MM.1S (cell line): ENCODE data around the gene BBIP1.

Experiments
- EZH2 ChIP-seq: fragments of 300-600 bp; sonication (generic); optimal IDR thresholded peaks from 2 replicates; pipeline ENCODE3; 2017; ENCODE audit warnings: low read depth, mild to moderate bottlenecking, antibody characterized with exemption, low read length, mixed read lengths
- EZH2phosphoT487 ChIP-seq: fragments of 300-600 bp; sonication (generic); IDR thresholded peaks from 2 replicates; pipeline ENCODE4 v1.6.1; 2018; ENCODE audit warnings: antibody characterized with exemption, low read length
- TF ChIP-seq, protein P1 (sequence below): fragments of 300-600 bp; sonication (generic); IDR thresholded peaks from 2 replicates; pipeline ENCODE4 v1.5.1; 2016; ENCODE audit warnings: antibody characterized with exemption, low read length, mixed read lengths

DNA sequence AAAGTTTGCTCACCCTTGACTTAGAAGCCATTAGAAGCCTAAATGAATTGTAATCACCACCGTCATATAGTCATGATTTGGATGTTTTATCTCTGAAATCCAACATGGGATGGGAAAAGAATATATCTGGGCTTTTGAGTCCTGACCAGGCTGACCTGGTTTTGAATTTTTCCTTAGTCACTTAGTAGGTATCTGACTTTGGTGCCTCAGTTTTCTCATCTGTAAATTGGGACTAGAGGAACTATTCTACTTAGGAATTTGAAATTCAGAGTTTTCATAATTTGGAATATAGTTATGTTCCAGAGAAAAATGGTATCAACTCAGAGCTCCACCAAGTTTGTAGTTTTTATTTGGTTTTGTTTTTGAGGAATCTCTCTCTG is 41.3 kb upstream of the BBIP1 start:
- TF ChIP-seq, protein P1, sequence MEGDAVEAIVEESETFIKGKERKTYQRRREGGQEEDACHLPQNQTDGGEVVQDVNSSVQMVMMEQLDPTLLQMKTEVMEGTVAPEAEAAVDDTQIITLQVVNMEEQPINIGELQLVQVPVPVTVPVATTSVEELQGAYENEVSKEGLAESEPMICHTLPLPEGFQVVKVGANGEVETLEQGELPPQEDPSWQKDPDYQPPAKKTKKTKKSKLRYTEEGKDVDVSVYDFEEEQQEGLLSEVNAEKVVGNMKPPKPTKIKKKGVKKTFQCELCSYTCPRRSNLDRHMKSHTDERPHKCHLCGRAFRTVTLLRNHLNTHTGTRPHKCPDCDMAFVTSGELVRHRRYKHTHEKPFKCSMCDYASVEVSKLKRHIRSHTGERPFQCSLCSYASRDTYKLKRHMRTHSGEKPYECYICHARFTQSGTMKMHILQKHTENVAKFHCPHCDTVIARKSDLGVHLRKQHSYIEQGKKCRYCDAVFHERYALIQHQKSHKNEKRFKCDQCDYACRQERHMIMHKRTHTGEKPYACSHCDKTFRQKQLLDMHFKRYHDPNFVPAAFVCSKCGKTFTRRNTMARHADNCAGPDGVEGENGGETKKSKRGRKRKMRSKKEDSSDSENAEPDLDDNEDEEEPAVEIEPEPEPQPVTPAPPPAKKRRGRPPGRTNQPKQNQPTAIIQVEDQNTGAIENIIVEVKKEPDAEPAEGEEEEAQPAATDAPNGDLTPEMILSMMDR, result no peak
- TF ChIP-seq EZH2phosphoT487 (no peak), EZH2 (no peak)
